ENCODE data around the gene AKR1E2.

AKR1E2 gene

GRCh38 chr10:4883079-4883739, 57.2 kb downstream of the AKR1E2 start:
- DNase-seq (ENCODE audit: low read depth): peak; percentile 72
- TF ChIP-seq CTCF (conservative IDR thresholded peaks at IDR 0.05; ENCODE audit: low read depth, low read length): no peak
- H3K4me3 ChIP-seq (ENCODE audit: low read depth, low read length): no peak overlapping the region

- TF ChIP-seq CTCF (conservative IDR thresholded peaks at IDR 0.05; ENCODE audit: low read depth, low read length): no peak
These were observed 59.2 kb downstream of the AKR1E2 start for GRCh38 chr10:4885162-4885561.

DNA sequence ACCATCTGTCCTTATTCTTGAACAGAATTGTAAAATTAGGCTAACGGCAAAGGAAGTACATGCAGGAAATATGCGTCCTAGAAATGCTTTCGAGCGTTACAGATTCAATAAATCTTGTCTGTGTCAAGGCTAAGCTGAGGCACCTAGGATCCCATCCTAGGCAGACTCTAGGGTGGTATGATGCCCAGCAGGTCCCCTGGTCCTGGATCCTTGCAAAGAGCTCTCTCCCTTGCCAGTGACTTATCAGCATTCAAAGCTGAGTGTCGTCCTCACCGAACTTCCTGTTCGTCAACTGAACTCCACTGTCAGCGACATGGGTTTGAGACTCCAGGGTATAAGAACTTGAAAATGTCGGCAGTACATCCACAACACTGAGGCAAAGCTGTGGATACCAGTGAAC, 61.5 kb downstream of the AKR1E2 start:
- no peak for TF ChIP-seq CTCF (conservative IDR thresholded peaks at IDR 0.05; ENCODE audit: low read depth, low read length)
- no peak overlapping the region for H3K4me3 ChIP-seq (ENCODE audit: low read depth, low read length)
- no peak for DNase-seq (ENCODE audit: low read depth)

More at GRCh38 chr10:4885162-4885561, 59.2 kb downstream of the AKR1E2 start:
- no peak for DNase-seq (ENCODE audit: low read depth)
- H3K4me3 ChIP-seq (ENCODE audit: low read depth, low read length): no peak overlapping the region

DNA sequence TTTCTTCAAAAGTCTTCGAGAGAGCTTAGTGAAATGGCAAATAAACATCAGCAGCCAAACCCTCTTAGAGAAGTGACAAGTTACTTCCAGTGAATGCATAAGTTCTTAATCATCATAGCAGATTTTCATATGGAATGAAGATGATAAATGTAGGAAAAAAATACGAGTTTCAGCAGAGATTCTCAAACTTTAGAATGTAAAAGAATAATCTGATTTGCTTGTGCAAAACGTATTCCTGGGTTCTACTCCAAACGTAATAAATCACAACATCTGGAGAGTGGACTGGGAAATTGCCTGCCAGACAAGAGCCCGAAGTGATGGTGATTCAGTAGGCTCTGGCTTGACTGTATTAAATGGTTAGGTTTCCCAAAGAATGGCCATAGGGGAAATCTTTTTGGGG, 62.2 kb downstream of the AKR1E2 start:
- DNase-seq (ENCODE audit: low read depth): no peak
- H3K4me3 ChIP-seq (ENCODE audit: low read depth, low read length): no peak overlapping the region

GRCh38 chr10:4889959-4890358, 64.0 kb downstream of the AKR1E2 start:
- no peak overlapping the region for H3K4me3 ChIP-seq (ENCODE audit: low read depth, low read length)
- DNase-seq (ENCODE audit: low read depth): no peak
- no peak for TF ChIP-seq CTCF (conservative IDR thresholded peaks at IDR 0.05; ENCODE audit: low read depth, low read length)

More for the DNA sequence above, 62.2 kb downstream of the AKR1E2 start:
- TF ChIP-seq CTCF (conservative IDR thresholded peaks at IDR 0.05; ENCODE audit: low read depth, low read length): no peak

- no peak for DNase-seq (ENCODE audit: low read depth)
- no peak for TF ChIP-seq CTCF (conservative IDR thresholded peaks at IDR 0.05; ENCODE audit: low read depth, low read length)
These were observed 66.7 kb downstream of the AKR1E2 start for GRCh38 chr10:4892681-4893080.

DNA sequence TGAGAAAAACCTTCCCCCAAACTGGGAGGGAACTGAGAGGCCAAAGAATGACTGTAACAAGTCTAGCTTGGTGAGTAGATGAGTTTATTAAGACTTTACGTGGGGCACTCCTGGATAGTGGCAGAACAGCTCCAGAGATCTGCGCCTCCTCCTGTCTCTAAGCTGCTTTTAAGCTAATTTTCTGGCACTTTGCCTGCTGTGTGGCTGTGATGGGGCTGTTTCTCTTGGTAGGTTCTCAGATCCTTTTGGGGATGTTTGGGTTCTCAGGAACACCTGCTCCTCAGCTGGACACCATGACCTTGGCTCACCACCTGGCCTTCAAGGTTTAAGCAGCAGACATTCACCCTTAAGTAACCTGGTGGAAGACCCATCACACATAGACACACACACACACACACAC, 68.3 kb downstream of the AKR1E2 start:
- H3K4me3 ChIP-seq (ENCODE audit: low read depth, low read length): no peak overlapping the region
- no peak for DNase-seq (ENCODE audit: low read depth)
- no peak for TF ChIP-seq CTCF (conservative IDR thresholded peaks at IDR 0.05; ENCODE audit: low read depth, low read length)

More at GRCh38 chr10:4892681-4893080, 66.7 kb downstream of the AKR1E2 start:
- H3K4me3 ChIP-seq (ENCODE audit: low read depth, low read length): no peak overlapping the region

Data from choroid plexus epithelial cell (primary cell).